ENCODE data around the gene ACOT7.

- no peak for TF ChIP-seq CTCF (conservative IDR thresholded peaks at IDR 0.05; ENCODE audit: low read length)
- TF ChIP-seq EZH2phosphoT487 (IDR thresholded peaks at IDR 0.05; ENCODE audit: borderline replicate concordance, low read depth, low read length): no peak
Observed at GRCh38 chr1:6332821-6333220, 60.7 kb downstream of the ACOT7 start.

Measured in OCI-LY7 (cell line).